Omental fat pad (tissue), 4 donors: ENCODE measurements around the gene TMPO. TPM values are rescaled to one million over a fixed set of nuclear protein-coding genes. Genes with fewer than 3 reads are reported as not detected.

ENCODE experiments used
- ATAC-seq: fragments of 150-250 bp; one replicate; pipeline ENCODE4 v1.9.1; 2016; ENCODE audit warnings: mild to moderate bottlenecking, moderate library complexity; ENCODE audit not compliant: low FRiP score
- DNase-seq: peaks from one replicate; pipeline ENCODE4 v3.0.0-alpha.2; 2019; ENCODE audit warnings: low spot score
- CTCF ChIP-seq, 3 donors: fragments of 450-650 bp; IDR thresholded peaks; one replicate each; pipeline ENCODE4 v1.5.1; 2016 to 2017; ENCODE audit warnings: antibody characterized with exemption in 3 of 3, mild to moderate bottlenecking in 3 of 3, moderate library complexity in 2 of 3
- total RNA-seq, 4 donors: library from RNA; depleted of rRNA; stranded (reverse); fragments of >200 nt; gene quantifications; one replicate each; pipeline ENCODE4 v1.1.0, GENCODE V29; 2016

The TMPO gene
- total RNA-seq, 4 donors from 2014 or later, result 30.4 to 95.2 (median 33.5) TPM

DNA sequence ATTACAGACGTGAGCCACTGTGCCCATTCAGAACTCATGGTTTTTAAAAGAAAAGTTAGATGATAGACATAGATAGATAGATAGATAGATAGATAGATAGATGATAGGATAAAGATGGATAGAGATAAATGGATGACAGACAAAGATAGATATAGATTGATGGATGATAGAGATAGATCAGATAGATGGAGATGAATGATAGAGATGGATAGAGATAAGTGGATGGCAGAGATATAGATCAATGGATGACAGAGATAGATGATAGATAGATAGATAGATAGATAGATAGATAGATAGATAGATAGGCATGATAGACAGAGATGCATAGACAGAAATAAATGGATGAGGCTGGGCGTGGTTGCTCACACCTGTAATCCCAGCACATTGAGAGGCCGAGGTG, 64.4 kb downstream of the TMPO start:
- ATAC-seq (no peak), DNase-seq (no peak)
- TF ChIP-seq CTCF (IDR thresholded peaks at IDR 0.05), result no peak

- no peak for TF ChIP-seq CTCF (IDR thresholded peaks at IDR 0.05)
- ATAC-seq (no peak), DNase-seq (no peak)
Measured at GRCh38 chr12:98580695-98581094, 65.3 kb downstream of the TMPO start.

GRCh38 chr12:98581101-98581500, 65.7 kb downstream of the TMPO start:
- DNase-seq (no peak), ATAC-seq (no peak)
- TF ChIP-seq CTCF (IDR thresholded peaks at IDR 0.05), result no peak

DNA sequence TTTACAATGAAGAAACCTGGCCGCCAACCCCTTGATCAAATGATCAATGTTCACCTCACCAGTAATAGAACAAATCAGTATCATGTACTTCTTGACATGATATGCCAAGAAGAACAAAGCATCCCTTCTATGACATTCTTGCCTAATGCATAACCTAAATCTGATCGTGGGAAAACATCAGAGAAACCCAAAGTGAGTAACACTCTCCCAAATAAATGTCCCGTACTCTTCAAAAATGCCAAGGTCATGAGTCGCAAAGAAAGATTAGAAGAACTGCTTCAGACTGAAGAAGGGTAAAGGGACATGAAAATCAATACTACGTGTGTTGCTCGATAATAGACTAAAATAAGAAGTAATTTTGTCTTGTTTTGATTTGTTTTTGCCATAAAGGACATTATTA, 66.7 kb downstream of the TMPO start:
- ATAC-seq (no peak), DNase-seq (no peak)
- no peak for TF ChIP-seq CTCF (IDR thresholded peaks at IDR 0.05)

GRCh38 chr12:98587084-98587483, 71.7 kb downstream of the TMPO start:
- no peak for TF ChIP-seq CTCF (IDR thresholded peaks at IDR 0.05)
- ATAC-seq, result no peak
- no peak for DNase-seq

DNA sequence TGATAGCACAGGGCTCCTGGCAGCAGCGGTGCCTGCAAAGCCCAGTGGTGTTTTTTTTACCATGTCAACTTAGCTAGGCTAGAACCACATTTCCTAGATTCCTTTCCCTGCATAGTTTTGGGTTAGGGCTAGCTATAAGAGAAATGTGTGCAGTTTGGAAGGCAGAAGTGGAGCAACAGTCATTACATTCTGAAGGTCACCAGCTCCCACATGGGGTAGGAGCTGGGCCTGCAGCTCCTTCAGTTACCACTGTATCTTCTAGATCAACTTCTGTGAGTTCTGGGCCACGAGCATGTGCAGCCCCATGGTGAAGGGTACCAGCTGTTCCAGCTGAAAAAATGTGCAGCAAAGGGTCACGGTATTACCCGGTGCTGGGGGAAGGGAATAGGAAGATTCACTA, 75.8 kb downstream of the TMPO start:
- DNase-seq (no peak), ATAC-seq (no peak)
- TF ChIP-seq CTCF (IDR thresholded peaks at IDR 0.05), result no peak

- TF ChIP-seq CTCF (IDR thresholded peaks at IDR 0.05), result no peak
- no peak for DNase-seq
- ATAC-seq, result no peak
Measured at GRCh38 chr12:98592825-98593322, 77.5 kb downstream of the TMPO start.
